Heart right ventricle (tissue), 16 donors: ENCODE measurements around the gene LRRC19. TPM values are rescaled to one million over a fixed set of nuclear protein-coding genes. Genes with fewer than 3 reads are reported as not detected.

Source experiments
- ATAC-seq, 8 donors: fragments of 200-7000 bp; cut with Tn5 transposase; one replicate each; pipeline ENCODE4 v1.9.1; 2020; ENCODE audit warnings: mild to moderate bottlenecking in 8 of 8, moderate library complexity in 8 of 8, moderate number of reproducible peaks in 1 of 8
- DNase-seq, 2 donors: peaks; one replicate each; pipeline ENCODE4 v3.0.0-alpha.2; 2020
- H3K27ac ChIP-seq, 10 donors: fragments of 200-600 bp; sonication (generic) in 2 of 10; one replicate each; pipeline versions ENCODE4 v1.5.0 to v1.8.0; 2020 to 2022; ENCODE audit warnings: mild to moderate bottlenecking in 3 of 10
- H3K27me3 ChIP-seq, 7 donors: fragments of 200-600 bp; one replicate each; pipeline ENCODE4 v1.8.0; 2021 to 2022; ENCODE audit warnings: mild to moderate bottlenecking in 2 of 7
- H3K36me3 ChIP-seq, 9 donors: fragments of 200-600 bp; sonication (generic) in 1 of 9; one replicate each; pipeline versions ENCODE4 v1.5.0 to v1.8.0; 2020 to 2022; ENCODE audit warnings: mild to moderate bottlenecking in 2 of 9
- H3K4me1 ChIP-seq, 9 donors: fragments of 200-600 bp; sonication (generic) in 1 of 9; one replicate each; pipeline versions ENCODE4 v1.5.0 to v1.8.0; 2020 to 2022; ENCODE audit warnings: mild to moderate bottlenecking in 4 of 9
- H3K4me3 ChIP-seq, 10 donors: fragments of 200-600 bp; sonication (generic) in 2 of 10; one replicate each; pipeline versions ENCODE4 v1.5.0 to v1.8.0; 2020 to 2022; ENCODE audit warnings: mild to moderate bottlenecking in 7 of 10, moderate library complexity in 2 of 10
- H3K9me3 ChIP-seq, 11 donors: fragments of 200-600 bp in 10 of 11; sonication (generic) in 2 of 11; one replicate each; pipeline versions ENCODE4 v1.5.0 to v1.8.0; 2013 to 2022; ENCODE audit warnings: mild to moderate bottlenecking in 2 of 11, control low read depth in 1 of 11, moderate library complexity in 1 of 11
- WGBS, 2 donors: extraction: QIAGEN DNeasy Blood & Tissue Kit; methylation state at CpG; one replicate each; pipeline ENCODE4 v1.1.7; 2013; ENCODE audit warnings: inconsistent platforms in 1 of 2; 5-methylcytosine and 5-hydroxymethylcytosine counted together
- intact Hi-C, 10 donors: fragments of 100-400 bp; cut with DNase I; formaldehyde crosslinking; loops; one replicate each; pipeline versions ENCODE4 v1.11.1 to v1.14.2; 2022
- polyA plus RNA-seq, 2 donors: library from polyadenylated mRNA; stranded (reverse); fragments of 200-250 nt; gene quantifications; one replicate each; pipeline ENCODE4 v1.2.3, GENCODE V29; 2013
- total RNA-seq, 10 donors: library from RNA; stranded (reverse); fragmentation: NEBNext Ultra II Directional in 3 of 10; extraction: Animal tissue kit (Norgen Biotek cat#: 25700) in 3 of 10; gene quantifications; one replicate each; pipeline versions ENCODE4 v1.2.1 to v1.2.4, GENCODE V29; 2021 to 2023
- TF ChIP-seq, protein P1 (sequence below), 9 donors: fragments of 200-600 bp; sonication (generic) in 2 of 9; IDR thresholded peaks; one replicate each; pipeline versions ENCODE4 v1.5.0 to v1.8.0; 2021 to 2022; ENCODE audit warnings: antibody characterized with exemption in 9 of 9, mild to moderate bottlenecking in 5 of 9, moderate library complexity in 1 of 9
- donor health status: Arrhythmogenic right ventricular cardiomyopathy.
- donor health status: ischemic (EF 13 %, LVEDD 7.1; RV severe dilation, severe dysfunction).
- donor health status: healthy with polysubstance abuse.
- donor health status: DM: no; HTN: yes; CAD: no.
- donor health status: DM: no; HTN: no; CAD: no.
- donor health status: ischemic (EF 25% LVEDD 6.9; RV normal size, moderate dysfunction).
- donor health status: ischemic (EF 25% LVEDD 5.7; RV mildly dilated, moderate dysfunction).
- donor health status: healthy.
- donor health status: DM: yes; HTN: yes; CAD: no.
- donor health status: Ischemic cardiomyopathy.
- donor health status: ischemic (EF 35%, LVEDD 5.7; RV mildly dilated, moderate dysfunction).
- donor health status: nonischemic (EF 11% LVEDD 7.7; RV severe dilation, severe dysfunction).
- donor health status: DM: yes; HTN: yes; CAD: no.
- donor health status: PGD.
- donor health status: ischemic (EF 29% LVEDD 5.4; RV normal size, mild dysfunction).
- donor health status: nonischemic (EF 23%, LVEDD 6.1; RV moderate dilation, normal function).

LRRC19 gene
- total and polyA plus RNA-seq, 12 donors = not detected

DNA sequence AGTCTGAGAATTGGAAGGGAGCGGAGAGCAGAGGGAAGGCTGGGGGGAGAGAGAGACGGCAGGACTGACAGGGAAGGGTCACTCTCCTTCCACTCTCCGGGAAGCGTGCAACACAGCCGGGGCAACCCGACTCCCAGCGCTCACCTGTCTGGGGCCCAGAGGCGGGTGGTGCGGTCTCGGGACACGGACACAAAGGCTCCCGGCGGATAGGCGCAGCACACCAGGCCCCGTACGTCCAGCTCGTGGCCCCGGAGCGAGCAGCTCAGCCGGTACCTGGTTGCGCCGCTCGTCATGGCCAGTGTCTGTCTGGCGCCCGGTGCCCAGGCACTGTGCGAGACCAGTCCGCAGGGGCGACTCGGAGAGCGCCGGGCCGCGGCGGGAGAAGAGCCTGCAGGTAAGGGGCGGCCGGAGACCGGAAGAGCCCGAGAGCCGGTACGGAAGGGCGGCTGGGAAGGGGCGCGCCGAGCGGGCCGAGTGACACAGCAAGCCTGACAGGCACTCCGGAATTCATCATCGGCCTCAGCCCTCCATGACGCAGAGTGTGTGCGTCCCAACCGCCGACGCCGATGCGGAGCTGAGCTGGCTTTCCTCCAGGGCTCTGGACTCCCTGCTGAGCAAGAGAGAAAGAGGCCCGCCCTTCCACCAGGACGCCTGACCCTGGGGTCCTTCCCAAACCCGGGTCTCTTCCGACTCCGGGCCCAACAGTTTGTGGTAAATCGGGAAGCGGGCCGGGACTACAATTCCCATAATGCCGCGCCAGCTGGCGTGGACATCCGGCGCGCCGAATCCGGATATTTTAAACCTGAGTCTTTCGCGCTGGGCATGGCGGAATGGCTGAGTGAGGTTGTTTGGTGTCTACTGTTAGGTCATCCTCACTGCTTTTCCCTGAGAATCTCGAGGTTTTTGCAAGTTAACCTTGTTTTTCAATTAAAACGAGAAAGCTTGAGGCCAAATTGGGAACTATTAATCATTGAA lies 58.4 kb downstream of the LRRC19 start, which contains the start of gene PLAA:
TSS of gene PLAA (minus strand) at position 490 of the 975 bp plus-strand sequence. CDS start at position 293, 197 bp downstream.
- WGBS, 2 donors = 0% methylated on average over 73 to 76 of the region's 76 CpGs
- intact Hi-C loops = loop anchor here in 7 of 10 donors (1.0 to 10.0 kb wide), 6 partner anchors 9 to 55 kb away; partner anchors contain the start of genes CAAP1 (in 6 of the 7) and IFT74 (in 2 of the 7)
- Histone ChIP-seq H3K36me3 (peaks cover 0 to 6% (median 0%) of the 10 kb centered on the region in 9 donors), H3K27me3 (no peaks in the 10 kb centered on the region), H3K9me3 (no peaks in the 10 kb centered on the region), H3K4me3 (peak within 1 kb of the TSS; percentile 74 to 99 (median 94)), H3K4me1 (peaks cover 0 to 41% (median 36%) of the 10 kb centered on the region in 9 donors), H3K27ac (peak within 1 kb of the TSS; percentile 91 to 99 (median 96))
- DNase-seq = peak; percentile 85 to 91
- ATAC-seq = peak; percentile 99 to 100 (median 100)
- TF ChIP-seq, protein P1, sequence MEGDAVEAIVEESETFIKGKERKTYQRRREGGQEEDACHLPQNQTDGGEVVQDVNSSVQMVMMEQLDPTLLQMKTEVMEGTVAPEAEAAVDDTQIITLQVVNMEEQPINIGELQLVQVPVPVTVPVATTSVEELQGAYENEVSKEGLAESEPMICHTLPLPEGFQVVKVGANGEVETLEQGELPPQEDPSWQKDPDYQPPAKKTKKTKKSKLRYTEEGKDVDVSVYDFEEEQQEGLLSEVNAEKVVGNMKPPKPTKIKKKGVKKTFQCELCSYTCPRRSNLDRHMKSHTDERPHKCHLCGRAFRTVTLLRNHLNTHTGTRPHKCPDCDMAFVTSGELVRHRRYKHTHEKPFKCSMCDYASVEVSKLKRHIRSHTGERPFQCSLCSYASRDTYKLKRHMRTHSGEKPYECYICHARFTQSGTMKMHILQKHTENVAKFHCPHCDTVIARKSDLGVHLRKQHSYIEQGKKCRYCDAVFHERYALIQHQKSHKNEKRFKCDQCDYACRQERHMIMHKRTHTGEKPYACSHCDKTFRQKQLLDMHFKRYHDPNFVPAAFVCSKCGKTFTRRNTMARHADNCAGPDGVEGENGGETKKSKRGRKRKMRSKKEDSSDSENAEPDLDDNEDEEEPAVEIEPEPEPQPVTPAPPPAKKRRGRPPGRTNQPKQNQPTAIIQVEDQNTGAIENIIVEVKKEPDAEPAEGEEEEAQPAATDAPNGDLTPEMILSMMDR (IDR thresholded peaks at IDR 0.05) = peak in 3 of 9 donors; percentile 25 to 36 (median 27)

DNA sequence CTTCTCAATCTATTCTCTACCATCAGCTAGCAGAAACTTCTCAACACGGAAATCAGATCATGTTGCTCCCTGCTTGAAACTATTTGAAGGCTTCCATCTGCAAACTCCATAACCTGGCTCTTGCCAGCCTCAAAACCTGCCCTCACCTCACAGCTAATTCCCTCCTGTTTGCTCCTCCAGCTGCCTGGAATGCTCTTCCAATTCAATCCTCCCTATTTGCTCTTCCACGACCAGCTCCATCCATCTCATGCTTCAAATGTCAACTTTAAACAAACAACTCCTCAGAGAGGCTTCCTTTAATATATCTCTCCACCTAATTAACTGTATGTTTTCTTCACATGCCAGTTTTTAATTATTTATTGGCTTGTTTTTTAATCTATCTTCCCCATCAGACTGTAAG lies 59.9 kb downstream of the LRRC19 start:
- Histone ChIP-seq H3K36me3 (peaks cover 0 to 6% (median 0%) of the 10 kb centered on the region in 9 donors), H3K4me3 (peak overlapping the region in 9 of 10 donors; percentile 74 to 99 (median 95)), H3K27ac (peak overlapping the region in 3 of 10 donors; percentile 97 to 98 (median 97)), H3K9me3 (no peaks in the 10 kb centered on the region), H3K27me3 (no peaks in the 10 kb centered on the region), H3K4me1 (peaks cover 0 to 55% (median 36%) of the 10 kb centered on the region in 9 donors)
- ATAC-seq = no peak
- no peak for DNase-seq
- 29 to 33% methylated on average over 2 of the region's 2 CpGs for WGBS, 2 donors
- intact Hi-C loops = loop anchor here in 5 of 10 donors (5.0 to 10.0 kb wide), 3 partner anchors 48 to 53 kb away; partner anchors contain the start of gene CAAP1 (in 4 of the 5)
- TF ChIP-seq, protein P1 (IDR thresholded peaks at IDR 0.05) = no peak

Other genes starting within 250 kb of the LRRC19 start
- 1 to 10 TPM; 4.1 to 9.9 (median 7.6) TPM for gene CAAP1, start 112.9 kb downstream of the LRRC19 start, total RNA-seq
- gene CAAP1, start 112.9 kb downstream of the LRRC19 start, polyA plus RNA-seq = 10 to 100 TPM in 1 of 2 donors, 1 to 10 TPM in 1; 4.6 to 12.2 TPM
- gene PLAA, start 58.4 kb downstream of the LRRC19 start, total RNA-seq = 10 to 100 TPM; 30.9 to 40.4 (median 34.9) TPM
- gene PLAA, start 58.4 kb downstream of the LRRC19 start, polyA plus RNA-seq = 10 to 100 TPM in 1 of 2 donors, 1 to 10 TPM in 1; 9.1 to 14.8 TPM
- gene IFT74, start 49.3 kb downstream of the LRRC19 start, total RNA-seq = 10 to 100 TPM in 8 of 10 donors, 1 to 10 TPM in 2; 7.3 to 13.4 (median 11.0) TPM
- gene IFT74, start 49.3 kb downstream of the LRRC19 start, polyA plus RNA-seq = 1 to 10 TPM; 5.8 to 7.2 TPM
- 10 to 100 TPM; 12.1 to 33.1 (median 17.7) TPM for gene TEK, start 103.6 kb upstream of the LRRC19 start, total RNA-seq
- 10 to 100 TPM in 1 of 2 donors, 1 to 10 TPM in 1; 6.7 to 14.0 TPM for gene TEK, start 103.6 kb upstream of the LRRC19 start, polyA plus RNA-seq